ENCODE measurements around the gene KIFC1.
A peak's percentile ranks its signal among the peaks of the same experiment; 100 is the strongest.
"Not testable (repeated sequence)": the region's sequence is repeated elsewhere in the genome, so short reads cannot be mapped to it uniquely, and the experiment has no call there.

Gene KIFC1

GRCh38 chr6:33391278-33391921 lies at the start of gene KIFC1:
KIFC1 (plus strand) TSS chr6:33391823; CDS start chr6:33391986, 163 bp downstream.
- peak; percentile 100 for DNase-seq (ENCODE audit: low spot score)
- peak within 1 kb of the TSS; percentile 77 for H3K4me3 ChIP-seq
- peak within 1 kb of the TSS; percentile 89 to 91 for H3K27ac ChIP-seq
- peak; percentile 95 for TF ChIP-seq CTCF (IDR thresholded peaks at IDR 0.05)

GRCh38 chr6:33343606-33343952 lies 48.0 kb upstream of the KIFC1 start:
- H3K4me3 ChIP-seq, result not testable (repeated sequence)

GRCh38 chr6:33343953-33344611 lies 47.5 kb upstream of the KIFC1 start:
- DNase-seq (ENCODE audit: low spot score), result no peak
- Histone ChIP-seq H3K27ac (no peak overlapping the region), H3K4me3 (no peak overlapping the region)
- no peak for TF ChIP-seq CTCF (IDR thresholded peaks at IDR 0.05)

More at GRCh38 chr6:33343606-33343952, 48.0 kb upstream of the KIFC1 start:
- not testable (repeated sequence) for DNase-seq (ENCODE audit: low spot score); H3K27ac ChIP-seq

- TF ChIP-seq CTCF (IDR thresholded peaks at IDR 0.05), result peak; percentile 60
- DNase-seq (ENCODE audit: low spot score), result peak; percentile 75
- no peak overlapping the region for H3K27ac ChIP-seq
- peak overlapping the region; percentile 60 for H3K4me3 ChIP-seq
Measured at GRCh38 chr6:33344701-33345697, 46.6 kb upstream of the KIFC1 start.

GRCh38 chr6:33346972-33347371 lies 44.7 kb upstream of the KIFC1 start:
- H3K27ac ChIP-seq; DNase-seq (ENCODE audit: low spot score); H3K4me3 ChIP-seq: not testable (repeated sequence)

- DNase-seq (ENCODE audit: low spot score), result no peak
- H3K4me3 ChIP-seq, result no peak overlapping the region
- no peak overlapping the region for H3K27ac ChIP-seq
- TF ChIP-seq CTCF (IDR thresholded peaks at IDR 0.05), result no peak
Measured at GRCh38 chr6:33347816-33348215, 43.8 kb upstream of the KIFC1 start.

GRCh38 chr6:33355860-33356259 lies 35.8 kb upstream of the KIFC1 start:
- H3K27ac ChIP-seq; DNase-seq (ENCODE audit: low spot score); H3K4me3 ChIP-seq: not testable (repeated sequence)

GRCh38 chr6:33356295-33356694 lies 35.3 kb upstream of the KIFC1 start:
- no peak overlapping the region for H3K27ac ChIP-seq
- H3K4me3 ChIP-seq, result no peak overlapping the region
- no peak for TF ChIP-seq CTCF (IDR thresholded peaks at IDR 0.05)
- no peak for DNase-seq (ENCODE audit: low spot score)

GRCh38 chr6:33357160-33357871 lies 34.3 kb upstream of the KIFC1 start:
- H3K27ac ChIP-seq; H3K4me3 ChIP-seq; DNase-seq (ENCODE audit: low spot score): not testable (repeated sequence)
